ENCODE results near the gene RIT2.

GRCh38 chr18:43068781-43069180, 46.7 kb downstream of the RIT2 start:
- TF ChIP-seq CTCF (IDR thresholded peaks at IDR 0.05) (no peak), EZH2phosphoT487 (IDR thresholded peaks at IDR 0.05) (no peak)
